ENCODE results near the gene MRPL10.
A peak's percentile ranks its signal among the peaks of the same experiment; 100 is the strongest.

Gene MRPL10

DNA sequence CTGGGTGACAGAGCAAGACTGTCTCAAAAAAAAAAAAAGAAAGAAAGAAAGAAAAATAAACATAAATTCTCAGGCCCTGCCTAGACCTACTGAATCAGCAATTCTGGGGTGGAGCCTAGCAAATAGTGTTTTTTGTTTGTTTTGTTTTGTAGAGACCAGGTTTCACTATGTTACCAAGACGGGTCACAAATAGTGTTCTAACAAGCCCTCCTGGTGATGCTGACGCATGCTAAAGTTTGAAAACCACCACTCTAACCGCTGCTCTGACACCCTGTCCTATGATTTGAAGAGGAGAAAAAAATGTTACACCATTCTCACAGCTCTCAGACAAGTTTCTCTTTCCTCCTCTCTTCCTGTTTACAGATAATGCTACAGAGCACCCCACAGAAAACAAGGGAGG is 1.5 kb downstream of the MRPL10 start:
- Histone ChIP-seq H3K4me2 (ENCODE audit: low read length, poor library complexity, severe bottlenecking) (no peak overlapping the region), H2AK5ac (ENCODE audit: low read length, severe bottlenecking) (no peak overlapping the region), H3K14ac (ENCODE audit: low read length in 2 of 2) (no peak overlapping the region), H3K9me3 (ENCODE audit: control insufficient read depth, low read length) (no peaks in the 10 kb centered on the region), H3K4me3 (ENCODE audit: insufficient read depth in 1 of 2, low read depth in 1 of 2, low read length in 2 of 2) (no peak overlapping the region), H3K36me3 (ENCODE audit: control insufficient read depth in 1 of 2, insufficient read depth in 2 of 2, low read depth in 1 of 2, low read length in 2 of 2) (peaks cover 22 to 39% of the 10 kb centered on the region in 2 experiments), H3K9ac (ENCODE audit: low read length) (peak overlapping the region; percentile 97), H2BK120ac (ENCODE audit: low read depth, low read length) (no peak overlapping the region), H4K91ac (ENCODE audit: low read length) (no peak overlapping the region), H3K4me1 (ENCODE audit: control insufficient read depth, insufficient read depth, low read depth, low read length) (peaks cover 8% of the 10 kb centered on the region), H3K4ac (ENCODE audit: low read depth in 1 of 2, low read length in 2 of 2) (no peak overlapping the region), H2BK15ac (ENCODE audit: low read depth, poor library complexity, severe bottlenecking) (no peak overlapping the region), H3K79me1 (replicated peaks; ENCODE audit: low read length, poor library complexity, severe bottlenecking) (peaks cover 17% of the 10 kb centered on the region), H3K27me3 (ENCODE audit: control insufficient read depth in 1 of 2, insufficient read depth in 1 of 2, low read length in 2 of 2) (no peaks in the 10 kb centered on the region), H3K18ac (ENCODE audit: low read depth in 1 of 2, low read length in 2 of 2) (no peak overlapping the region), H3K27ac (ENCODE audit: low read length, poor library complexity, severe bottlenecking) (no peak overlapping the region), H4K8ac (ENCODE audit: low read length) (no peak overlapping the region), H2BK5ac (ENCODE audit: low read depth, low read length, poor library complexity, severe bottlenecking) (no peak overlapping the region), H3K23ac (ENCODE audit: low read length in 2 of 2) (no peak overlapping the region), H2BK12ac (ENCODE audit: low read length in 2 of 2) (no peak overlapping the region), H2AFZ (ENCODE audit: low read depth, low read length) (no peak overlapping the region)
- DNase-seq, result peak; percentile 11
- 91% methylated on average over 3 of the region's 3 CpGs for WGBS

- Histone ChIP-seq H3K4me1 (ENCODE audit: control insufficient read depth, insufficient read depth, low read depth, low read length) (peaks cover 20% of the 10 kb centered on the region), H4K8ac (ENCODE audit: low read length) (no peak overlapping the region), H2AFZ (ENCODE audit: low read depth, low read length) (no peak overlapping the region), H3K4me2 (ENCODE audit: low read length, poor library complexity, severe bottlenecking) (no peak overlapping the region), H2BK12ac (ENCODE audit: low read length in 2 of 2) (no peak overlapping the region), H4K91ac (ENCODE audit: low read length) (no peak overlapping the region), H3K9ac (ENCODE audit: low read length) (no peak overlapping the region), H2AK5ac (ENCODE audit: low read length, severe bottlenecking) (no peak overlapping the region), H2BK120ac (ENCODE audit: low read depth, low read length) (no peak overlapping the region), H2BK5ac (ENCODE audit: low read depth, low read length, poor library complexity, severe bottlenecking) (no peak overlapping the region), H3K36me3 (ENCODE audit: control insufficient read depth in 1 of 2, insufficient read depth in 2 of 2, low read depth in 1 of 2, low read length in 2 of 2) (peaks cover 53% of the 10 kb centered on the region in 2 experiments), H3K23ac (ENCODE audit: low read length in 2 of 2) (no peak overlapping the region), H3K18ac (ENCODE audit: low read depth in 1 of 2, low read length in 2 of 2) (no peak overlapping the region), H2BK15ac (ENCODE audit: low read depth, poor library complexity, severe bottlenecking) (no peak overlapping the region), H3K27me3 (ENCODE audit: control insufficient read depth in 1 of 2, insufficient read depth in 1 of 2, low read length in 2 of 2) (no peaks in the 10 kb centered on the region), H3K79me1 (replicated peaks; ENCODE audit: low read length, poor library complexity, severe bottlenecking) (peaks cover 32% of the 10 kb centered on the region), H3K14ac (ENCODE audit: low read length in 2 of 2) (no peak overlapping the region), H3K27ac (ENCODE audit: low read length, poor library complexity, severe bottlenecking) (no peak overlapping the region), H3K9me3 (ENCODE audit: control insufficient read depth, low read length) (no peaks in the 10 kb centered on the region), H3K4me3 (ENCODE audit: insufficient read depth in 1 of 2, low read depth in 1 of 2, low read length in 2 of 2) (no peak overlapping the region), H3K4ac (ENCODE audit: low read depth in 1 of 2, low read length in 2 of 2) (no peak overlapping the region)
- 100% methylated on average over 4 of the region's 4 CpGs for WGBS
- no peak for DNase-seq
These were observed 7.8 kb downstream of the MRPL10 start for GRCh38 chr17:47823519-47823918.

DNA sequence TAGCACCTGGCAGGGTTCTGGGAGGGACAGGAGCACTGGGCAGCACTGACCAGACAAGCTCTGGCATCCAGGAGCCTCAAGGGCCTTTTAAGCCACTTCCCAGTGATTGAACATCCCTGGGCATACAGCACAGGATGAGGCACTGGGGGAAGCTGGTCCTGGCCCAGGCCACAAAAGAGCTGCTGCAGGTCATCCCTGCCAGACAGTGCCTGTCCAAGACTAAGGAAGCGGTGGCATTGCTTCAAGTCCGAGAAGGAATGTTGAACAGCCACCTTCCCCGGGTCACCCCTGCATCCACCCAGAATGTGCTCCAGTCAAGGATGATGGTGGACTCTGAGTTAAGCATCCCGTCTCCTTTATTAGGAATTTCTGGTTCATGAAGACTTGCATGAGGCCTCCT is 8.6 kb downstream of the MRPL10 start:
- Histone ChIP-seq H3K4me3 (ENCODE audit: insufficient read depth in 1 of 2, low read depth in 1 of 2, low read length in 2 of 2) (no peak overlapping the region), H3K79me1 (replicated peaks; ENCODE audit: low read length, poor library complexity, severe bottlenecking) (peaks cover 28% of the 10 kb centered on the region), H3K36me3 (ENCODE audit: control insufficient read depth in 1 of 2, insufficient read depth in 2 of 2, low read depth in 1 of 2, low read length in 2 of 2) (peaks cover 51 to 57% of the 10 kb centered on the region in 2 experiments), H4K91ac (ENCODE audit: low read length) (no peak overlapping the region), H4K8ac (ENCODE audit: low read length) (no peak overlapping the region), H2BK120ac (ENCODE audit: low read depth, low read length) (no peak overlapping the region), H3K23ac (ENCODE audit: low read length in 2 of 2) (no peak overlapping the region), H2BK5ac (ENCODE audit: low read depth, low read length, poor library complexity, severe bottlenecking) (no peak overlapping the region), H3K14ac (ENCODE audit: low read length in 2 of 2) (no peak overlapping the region), H3K27me3 (ENCODE audit: control insufficient read depth in 1 of 2, insufficient read depth in 1 of 2, low read length in 2 of 2) (no peaks in the 10 kb centered on the region), H3K18ac (ENCODE audit: low read depth in 1 of 2, low read length in 2 of 2) (no peak overlapping the region), H3K9me3 (ENCODE audit: control insufficient read depth, low read length) (no peaks in the 10 kb centered on the region), H2AK5ac (ENCODE audit: low read length, severe bottlenecking) (no peak overlapping the region), H2BK12ac (ENCODE audit: low read length in 2 of 2) (no peak overlapping the region), H3K27ac (ENCODE audit: low read length, poor library complexity, severe bottlenecking) (no peak overlapping the region), H3K4me2 (ENCODE audit: low read length, poor library complexity, severe bottlenecking) (no peak overlapping the region), H3K9ac (ENCODE audit: low read length) (no peak overlapping the region), H2BK15ac (ENCODE audit: low read depth, poor library complexity, severe bottlenecking) (no peak overlapping the region), H3K4me1 (ENCODE audit: control insufficient read depth, insufficient read depth, low read depth, low read length) (peaks cover 20% of the 10 kb centered on the region), H2AFZ (ENCODE audit: low read depth, low read length) (no peak overlapping the region), H3K4ac (ENCODE audit: low read depth in 1 of 2, low read length in 2 of 2) (no peak overlapping the region)
- no peak for DNase-seq
- WGBS, result over 99% methylated on average over 4 of the region's 4 CpGs

DNA sequence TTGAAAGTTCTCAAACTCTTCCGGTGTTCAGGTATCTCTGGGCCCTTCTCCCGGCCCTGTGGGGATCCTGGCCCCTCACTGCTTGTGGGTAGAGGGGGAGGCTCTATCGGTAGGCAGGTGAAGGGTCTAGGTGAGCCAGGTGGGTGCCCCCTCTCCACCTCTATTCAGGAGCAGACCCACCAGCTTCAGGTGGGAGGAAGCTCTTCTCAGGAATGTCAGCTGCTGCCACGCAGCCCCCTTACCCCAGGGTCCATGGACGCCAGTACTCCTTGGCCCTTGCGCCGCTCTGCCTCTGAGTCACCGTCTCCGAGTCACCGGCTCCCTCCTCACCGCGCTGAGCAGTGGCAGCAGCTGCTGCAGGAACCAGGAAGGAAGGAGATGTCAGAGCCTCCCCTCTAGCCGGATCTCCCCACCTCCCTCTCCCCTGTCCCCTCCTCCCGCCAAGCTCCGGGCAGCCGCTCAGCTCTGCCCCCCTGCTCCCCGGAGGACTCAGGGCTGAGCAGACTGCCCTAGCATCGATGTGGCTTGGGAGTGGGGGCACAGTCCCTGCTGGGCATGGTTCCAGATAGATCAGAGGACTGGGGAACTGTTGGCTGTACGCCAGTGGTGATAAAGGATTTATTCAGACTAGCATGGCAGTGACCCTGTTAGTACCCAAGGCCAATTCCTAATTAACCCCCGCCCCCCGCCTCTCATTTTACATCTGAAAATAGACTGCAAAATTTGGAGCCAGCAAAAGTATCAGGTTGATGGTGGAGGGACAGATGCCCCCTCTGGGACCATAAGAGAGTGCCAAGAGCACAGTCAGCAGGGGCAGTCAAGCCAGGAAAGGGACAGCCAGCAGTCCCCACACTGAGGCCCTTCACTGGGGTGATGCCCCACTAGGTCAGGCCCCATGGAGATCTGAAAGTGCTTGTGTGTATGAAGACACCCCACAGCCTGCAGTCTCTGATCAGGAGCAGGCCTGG is 9.6 kb downstream of the MRPL10 start, which contains the start of gene OSBPL7:
Gene OSBPL7, minus strand, starts transcription at position 371 of the 968 bp plus-strand sequence. CDS start 1,516 bp downstream, outside the sequence.
- Histone ChIP-seq H2AK5ac (ENCODE audit: low read length, severe bottlenecking) (no peak within 1 kb of the TSS), H2AFZ (ENCODE audit: low read depth, low read length) (peak within 1 kb of the TSS; percentile 49), H3K4me3 (ENCODE audit: insufficient read depth in 1 of 2, low read depth in 1 of 2, low read length in 2 of 2) (peak within 1 kb of the TSS; percentile 84 to 86), H3K4ac (ENCODE audit: low read depth in 1 of 2, low read length in 2 of 2) (peak within 1 kb of the TSS; percentile 53 to 76), H3K79me1 (replicated peaks; ENCODE audit: low read length, poor library complexity, severe bottlenecking) (peaks cover 28% of the 10 kb centered on the region), H3K36me3 (ENCODE audit: control insufficient read depth in 1 of 2, insufficient read depth in 2 of 2, low read depth in 1 of 2, low read length in 2 of 2) (peaks cover 44 to 62% of the 10 kb centered on the region in 2 experiments), H3K4me2 (ENCODE audit: low read length, poor library complexity, severe bottlenecking) (peak within 1 kb of the TSS; percentile 93), H3K27ac (ENCODE audit: low read length, poor library complexity, severe bottlenecking) (peak within 1 kb of the TSS; percentile 5), H4K91ac (ENCODE audit: low read length) (peak within 1 kb of the TSS; percentile 85), H3K9ac (ENCODE audit: low read length) (peak within 1 kb of the TSS; percentile 86), H3K27me3 (ENCODE audit: control insufficient read depth in 1 of 2, insufficient read depth in 1 of 2, low read length in 2 of 2) (no peaks in the 10 kb centered on the region), H3K23ac (ENCODE audit: low read length in 2 of 2) (peak within 1 kb of the TSS in 1 of 2 experiments; percentile 16), H3K18ac (ENCODE audit: low read depth in 1 of 2, low read length in 2 of 2) (peak within 1 kb of the TSS; percentile 30 to 66), H2BK120ac (ENCODE audit: low read depth, low read length) (peak within 1 kb of the TSS; percentile 36), H2BK5ac (ENCODE audit: low read depth, low read length, poor library complexity, severe bottlenecking) (no peak within 1 kb of the TSS), H3K4me1 (ENCODE audit: control insufficient read depth, insufficient read depth, low read depth, low read length) (peaks cover 20% of the 10 kb centered on the region), H2BK15ac (ENCODE audit: low read depth, poor library complexity, severe bottlenecking) (peak within 1 kb of the TSS; percentile 91), H2BK12ac (ENCODE audit: low read length in 2 of 2) (peak within 1 kb of the TSS; percentile 12 to 23), H4K8ac (ENCODE audit: low read length) (peak within 1 kb of the TSS; percentile 97), H3K9me3 (ENCODE audit: control insufficient read depth, low read length) (no peaks in the 10 kb centered on the region), H3K14ac (ENCODE audit: low read length in 2 of 2) (peak within 1 kb of the TSS in 1 of 2 experiments; percentile 93)
- peak; percentile 88 for DNase-seq
- WGBS, result 4% methylated on average over 14 of the region's 21 CpGs

Measured in mesenchymal stem cell (in vitro differentiated cells and primary cell).